GM21529 (cell line): ENCODE results near the gene LSM10.
A peak's percentile ranks its signal among the peaks of the same experiment; 100 is the strongest.

Experiments used
- ATAC-seq: cut with Tn5 transposase; IDR thresholded peaks from one replicate; pipeline ENCODE4 v1.9.1; 2021; ENCODE audit not compliant: unreplicated experiment

Gene LSM10

GRCh38 chr1:36397378-36398230 lies at the start of gene LSM10:
LSM10 (minus strand) TSS chr1:36397908; CDS start chr1:36394129, 3,779 bp downstream.
- ATAC-seq: peak; percentile 83

GRCh38 chr1:36447450-36447849 lies 49.7 kb upstream of the LSM10 start:
- no peak for ATAC-seq

- ATAC-seq: no peak
Observed at GRCh38 chr1:36446746-36447145, 49.0 kb upstream of the LSM10 start.

DNA sequence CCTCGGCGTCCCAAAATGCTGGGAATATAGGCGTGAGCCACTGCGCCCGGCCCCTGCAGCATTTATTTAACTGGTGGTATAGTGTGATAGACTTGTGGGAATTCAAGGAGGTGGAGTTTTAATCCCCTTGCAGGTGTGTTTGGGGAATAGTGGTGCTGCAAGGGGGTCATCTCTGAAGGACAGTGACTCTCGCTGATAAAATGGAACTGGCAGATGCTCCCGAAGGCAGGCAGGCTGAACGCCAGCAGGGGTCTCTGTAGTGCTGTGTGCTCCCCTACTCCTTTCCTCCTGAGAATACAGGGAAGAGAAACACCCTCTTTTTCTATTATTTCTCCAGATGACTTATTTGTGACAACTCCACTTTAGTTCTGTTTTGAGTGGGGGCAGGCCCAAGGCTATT lies 48.6 kb upstream of the LSM10 start:
- ATAC-seq: no peak

GRCh38 chr1:36443297-36443696 lies 45.6 kb upstream of the LSM10 start:
- no peak for ATAC-seq

DNA sequence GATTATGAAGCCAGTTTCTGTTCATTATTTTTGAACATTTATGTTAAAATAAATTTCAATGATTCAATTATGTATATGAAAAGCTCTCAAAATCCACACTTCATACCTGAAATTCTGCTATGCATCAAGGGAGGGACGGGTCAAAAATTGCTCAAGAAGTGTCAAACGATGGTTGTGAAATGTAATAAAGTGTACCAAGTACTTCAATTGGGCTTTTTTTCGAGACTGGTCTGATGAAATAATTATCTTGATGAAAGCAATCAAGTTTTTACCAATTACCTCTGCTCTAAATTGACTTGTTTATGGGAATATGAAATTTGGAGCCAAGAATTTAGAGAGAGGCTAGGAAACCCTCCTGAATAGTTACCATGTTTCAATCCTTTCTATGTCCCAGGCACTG lies 44.6 kb upstream of the LSM10 start:
- ATAC-seq: no peak

DNA sequence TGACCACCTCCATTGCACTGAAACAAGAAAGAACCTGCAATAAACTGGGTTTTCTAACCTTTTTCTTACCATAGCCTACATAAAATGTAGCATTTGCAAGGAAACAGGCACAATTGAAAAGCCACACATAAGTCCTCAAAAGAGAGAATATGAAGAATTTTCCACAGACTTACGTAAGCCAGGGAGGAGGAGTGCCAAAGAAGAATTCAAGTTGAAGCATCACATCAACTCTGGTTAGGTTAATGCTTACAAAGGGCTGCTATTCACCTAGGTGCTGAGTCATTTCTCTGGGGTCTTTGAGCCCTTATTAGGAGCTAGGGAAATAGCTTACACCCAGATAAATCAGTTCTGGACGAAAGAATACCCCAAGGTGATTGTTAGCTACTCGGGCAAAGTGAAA lies 42.9 kb upstream of the LSM10 start:
- ATAC-seq: no peak

GRCh38 chr1:36440044-36440443 lies 42.3 kb upstream of the LSM10 start:
- no peak for ATAC-seq

- ATAC-seq: no peak
Observed at GRCh38 chr1:36438715-36439114, 41.0 kb upstream of the LSM10 start.

GRCh38 chr1:36436821-36437220 lies 39.1 kb upstream of the LSM10 start:
- ATAC-seq: no peak

GRCh38 chr1:36433102-36433501 lies 35.4 kb upstream of the LSM10 start:
- no peak for ATAC-seq

- ATAC-seq: no peak
Observed at GRCh38 chr1:36432616-36433015, 34.9 kb upstream of the LSM10 start.

DNA sequence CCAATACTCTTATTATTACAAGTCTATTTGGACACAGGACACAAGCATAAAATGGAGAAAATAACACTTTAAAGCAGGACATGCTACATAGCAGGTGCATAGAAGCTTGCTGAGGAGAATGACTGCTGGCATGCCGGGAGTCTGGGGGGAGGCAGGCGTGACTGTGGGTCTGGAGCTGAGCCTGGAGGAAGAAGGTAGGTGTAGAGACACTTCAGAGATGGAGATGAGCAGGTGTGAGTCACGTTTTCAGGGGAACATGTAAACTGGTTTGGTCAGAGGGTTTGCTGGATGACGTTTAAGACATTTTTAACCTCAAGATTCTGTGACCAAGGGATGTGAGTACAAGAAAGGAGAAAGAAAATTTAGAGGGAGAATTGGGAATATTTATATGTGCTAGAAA lies 28.1 kb upstream of the LSM10 start:
- ATAC-seq: no peak

DNA sequence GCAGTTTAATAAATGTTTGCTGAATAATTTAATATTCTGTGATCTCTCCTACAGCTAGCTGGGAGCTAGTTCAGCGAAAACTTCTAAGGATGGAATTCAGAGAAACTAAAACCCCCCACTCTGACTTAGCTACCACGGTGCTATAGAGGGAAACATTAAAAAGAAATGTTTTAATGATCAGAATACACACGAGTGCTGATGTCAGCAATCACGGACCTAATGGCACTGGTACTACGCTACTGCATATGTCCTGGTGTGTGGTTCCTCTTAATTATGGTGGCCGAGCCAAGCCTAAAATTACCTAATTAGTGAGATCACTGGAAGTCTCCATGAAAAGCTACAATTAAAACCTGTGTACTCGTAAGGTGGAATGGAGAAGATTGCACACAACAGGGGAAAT lies 23.9 kb upstream of the LSM10 start:
- ATAC-seq: no peak

GRCh38 chr1:36420836-36421317 lies 23.2 kb upstream of the LSM10 start:
- peak; percentile 78 for ATAC-seq

DNA sequence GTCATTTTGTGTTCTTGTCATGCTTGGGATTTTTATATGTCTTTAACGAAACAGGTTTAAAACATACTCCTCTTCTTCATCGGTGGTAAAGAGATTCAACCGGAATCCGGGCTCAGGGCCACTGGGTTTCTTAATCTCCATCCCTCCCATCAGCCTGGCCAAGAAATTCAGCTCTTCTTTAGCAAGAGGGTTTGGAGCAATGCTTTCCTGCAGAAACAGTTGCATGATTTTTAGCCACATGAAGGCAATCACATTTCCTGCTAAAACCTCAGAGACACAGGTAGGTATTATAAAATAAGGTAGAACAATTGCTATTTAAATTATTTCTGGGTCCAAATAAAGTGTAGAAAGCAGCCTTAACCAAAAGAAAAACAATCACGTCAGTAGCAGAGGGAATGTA lies 22.7 kb upstream of the LSM10 start:
- ATAC-seq: no peak

GRCh38 chr1:36419569-36419968 lies 21.9 kb upstream of the LSM10 start:
- no peak for ATAC-seq

DNA sequence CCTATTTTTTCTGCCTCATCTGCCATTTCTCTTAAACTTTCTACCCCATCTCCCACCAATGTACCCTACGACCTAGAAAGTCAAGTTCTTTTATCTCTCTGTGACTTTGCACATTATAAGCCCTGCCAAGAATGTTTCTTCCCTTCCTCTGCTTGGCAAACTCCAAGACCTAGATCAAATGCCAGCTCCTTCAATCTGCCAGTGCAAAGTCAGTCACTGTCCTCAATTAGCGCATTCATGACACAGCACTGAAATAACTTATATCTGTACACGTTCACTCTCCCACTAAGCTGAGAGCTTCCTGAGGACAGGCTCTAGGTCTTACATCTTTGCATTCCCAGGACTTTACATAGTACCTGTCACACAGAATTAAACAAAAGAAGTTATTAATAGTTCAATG lies 21.4 kb upstream of the LSM10 start:
- no peak for ATAC-seq

DNA sequence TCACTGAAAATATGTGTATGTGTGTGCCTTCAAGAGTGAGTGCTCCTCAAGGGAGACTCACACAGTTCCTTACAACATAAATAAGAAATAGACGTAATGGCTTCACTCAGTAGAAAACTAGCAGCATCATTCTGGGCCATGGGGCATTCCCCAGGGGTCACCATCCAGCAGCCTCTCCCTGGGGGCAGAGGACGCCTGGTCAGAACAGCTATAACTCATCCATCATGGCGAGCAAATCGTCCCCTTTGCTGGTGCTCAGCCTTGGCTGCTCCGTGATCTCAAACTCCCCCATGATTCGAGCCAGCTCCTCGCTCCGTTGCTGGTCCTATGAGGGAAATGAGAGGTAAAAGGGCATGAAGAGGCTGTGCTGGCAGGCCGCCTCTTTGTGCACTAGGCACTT lies 20.2 kb upstream of the LSM10 start:
- ATAC-seq: no peak

DNA sequence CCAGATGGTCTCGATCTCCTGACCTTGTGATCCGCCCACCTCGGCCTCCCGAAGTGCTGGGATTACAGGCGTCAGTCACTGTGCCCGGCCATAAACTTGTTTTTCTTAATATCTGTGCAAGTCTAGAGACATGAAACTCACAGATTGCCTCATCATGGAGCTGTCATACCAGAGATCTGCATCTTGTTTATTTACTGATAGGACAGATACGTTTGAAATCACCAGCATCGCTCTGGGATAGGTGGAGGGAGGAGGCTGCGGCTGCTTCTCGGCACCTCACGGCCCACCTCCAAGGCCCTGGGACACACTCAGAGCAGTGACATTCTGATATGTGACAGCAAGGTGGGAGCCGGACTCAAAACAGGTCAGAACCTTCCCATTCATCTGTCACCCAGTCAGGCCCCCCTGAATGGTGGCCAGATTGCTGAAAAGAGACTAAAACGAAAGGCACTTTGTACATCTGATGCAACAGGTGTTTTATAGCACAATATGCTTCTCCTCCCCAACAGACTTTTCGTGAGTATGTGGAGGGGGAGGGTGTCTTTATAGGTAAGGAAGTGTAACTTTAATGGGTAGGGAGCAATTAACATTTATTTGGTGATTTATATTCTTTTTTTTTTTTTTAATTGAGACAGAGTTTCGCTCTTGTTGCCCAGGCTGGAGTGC lies 18.1 kb upstream of the LSM10 start:
- no peak for ATAC-seq

- ATAC-seq: no peak
Observed at GRCh38 chr1:36414384-36414783, 16.7 kb upstream of the LSM10 start.
